Esophagus squamous epithelium (tissue), 4 donors: ENCODE results near the gene AP1G2.

Source experiments
- CTCF ChIP-seq, 6 experiments: fragments of 450-650 bp in 4 of 6; fragments of 200-600 bp in 2 of 6; sonication (generic) in 2 of 6; IDR thresholded peaks; one replicate each; pipeline ENCODE4 v1.5.1; 2016 to 2019; ENCODE audit warnings: antibody characterized with exemption in 6 of 6, mild to moderate bottlenecking in 4 of 6, moderate library complexity in 4 of 6
- POLR2A ChIP-seq, 4 donors: fragments of 450-650 bp; IDR thresholded peaks; one replicate each; pipeline ENCODE4 v1.6.1; 2017; ENCODE audit warnings: antibody characterized with exemption in 4 of 4, mild to moderate bottlenecking in 4 of 4, moderate library complexity in 3 of 4

- no peak for TF ChIP-seq POLR2A (IDR thresholded peaks at IDR 0.05)
- TF ChIP-seq CTCF (IDR thresholded peaks at IDR 0.05) = no peak
Measured at GRCh38 chr14:23548351-23549318, 19.0 kb downstream of the AP1G2 start.
